Activated CD4-positive, alpha-beta memory T cell treated with anti-CD3 and anti-CD28 coated beads, Interleukin-2, amount 10 ng/mL, durations not matched to agents 7 days and 5 days (primary cell): ENCODE results near the gene S100A5. TPM values are rescaled to one million over a fixed set of nuclear protein-coding genes. Genes with fewer than 3 reads are reported as not detected.
A peak's percentile ranks its signal among the peaks of the same experiment; 100 is the strongest.

Experiments
- CTCF ChIA-PET: fragments of 350-600 bp; sonication (Branson Sonifier 250); formaldehyde crosslinking; loops from one replicate; lab custom pipeline; 2021; ENCODE audit warnings: antibody characterized with exemption, inconsistent platforms; lab: Charles Lee
- POLR2A ChIA-PET: fragments of 350-600 bp; sonication (Branson Sonifier 250); formaldehyde crosslinking; loops from one replicate; lab custom pipeline; 2021; ENCODE audit warnings: antibody characterized with exemption; lab: Charles Lee
- DNase-seq: peaks from one replicate; pipeline ENCODE4 v3.0.0-alpha.2; 2020
- H3K27ac Mint-ChIP-seq: one replicate; pipeline ENCODE4 v1.8.0; 2021; ENCODE audit warnings: mild to moderate bottlenecking, mixed read lengths
- H3K27me3 Mint-ChIP-seq: one replicate; pipeline ENCODE4 v1.8.0; 2021; ENCODE audit warnings: mixed read lengths
- H3K36me3 Mint-ChIP-seq: one replicate; pipeline ENCODE4 v1.8.0; 2021; ENCODE audit warnings: low read depth, mixed read lengths
- H3K4me1 Mint-ChIP-seq: one replicate; pipeline ENCODE4 v1.8.0; 2021; ENCODE audit warnings: mixed read lengths
- H3K4me3 Mint-ChIP-seq: one replicate; pipeline ENCODE4 v1.8.0; 2021; ENCODE audit warnings: mild to moderate bottlenecking, mixed read lengths
- H3K9me3 Mint-ChIP-seq: one replicate; pipeline ENCODE4 v1.8.0; 2021; ENCODE audit warnings: mixed read lengths
- total RNA-seq, 2 experiments: library from RNA; stranded (reverse); gene quantifications; one replicate each; pipeline ENCODE4 v1.2.3, GENCODE V29; 2021

S100A5 gene
- total RNA-seq, 2 experiments from 2014 or later: 2.2 to 4.7 TPM

GRCh38 chr1:153536671-153537375 is 3.9 kb downstream of the S100A5 start:
- CTCF ChIA-PET: interaction anchor here (1.0 to 6.1 kb wide), 5 partner anchors 9 to 81 kb away, joined by 3 to 202 read pairs (median 5); partner anchors contain the start of genes S100A2, S100A3 and S100A4
- peaks cover 79% of the 10 kb centered on the region for H3K4me1 Mint-ChIP-seq
- POLR2A ChIA-PET: interaction anchor here (1.0 to 7.1 kb wide), 7 partner anchors 8 to 98 kb away, joined by 3 to 281 read pairs (median 99); partner anchors contain the start of genes CHTOP, S100A14, S100A2 and S100A4
- peaks cover 61% of the 10 kb centered on the region for H3K36me3 Mint-ChIP-seq
- no peaks in the 10 kb centered on the region for H3K9me3 Mint-ChIP-seq
- DNase-seq: no peak
- H3K4me3 Mint-ChIP-seq: peak overlapping the region; percentile 99
- peak overlapping the region; percentile 94 for H3K27ac Mint-ChIP-seq
- no peaks in the 10 kb centered on the region for H3K27me3 Mint-ChIP-seq

- no peaks in the 10 kb centered on the region for H3K9me3 Mint-ChIP-seq
- H3K27ac Mint-ChIP-seq: peak overlapping the region; percentile 94
- H3K27me3 Mint-ChIP-seq: no peaks in the 10 kb centered on the region
- H3K4me3 Mint-ChIP-seq: peak overlapping the region; percentile 99
- DNase-seq: peak; percentile 89
- ChIA-PET POLR2A (interaction anchor here (0.7 to 7.1 kb wide), 16 partner anchors 8 to 427 kb away, joined by 3 to 281 read pairs (median 9); partner anchors contain the start of genes CHTOP, ILF2, S100A1 and S100A13), CTCF (interaction anchor here (1.0 to 6.1 kb wide), 12 partner anchors 10 to 1501 kb away, joined by 3 to 202 read pairs (median 6); partner anchors contain the start of genes CHTOP, S100A2, S100A3 and S100A4)
- H3K4me1 Mint-ChIP-seq: peaks cover 79% of the 10 kb centered on the region
- peaks cover 57% of the 10 kb centered on the region for H3K36me3 Mint-ChIP-seq
Measured at GRCh38 chr1:153536012-153536670, 4.6 kb downstream of the S100A5 start.

GRCh38 chr1:153535242-153536011 is 5.3 kb downstream of the S100A5 start, which contains the start of gene S100A6:
Gene S100A6, minus strand, starts transcription at chr1:153535991. Its CDS starts 652 bp downstream, at chr1:153535339.
- peak within 1 kb of the TSS; percentile 94 for H3K27ac Mint-ChIP-seq
- H3K36me3 Mint-ChIP-seq: peaks cover 53% of the 10 kb centered on the region
- peak within 1 kb of the TSS; percentile 99 for H3K4me3 Mint-ChIP-seq
- ChIA-PET CTCF (interaction anchor here (1.0 to 6.1 kb wide), 11 partner anchors 10 to 1500 kb away, joined by 3 to 202 read pairs (median 7); partner anchors contain the start of genes CHTOP, S100A2, S100A3 and S100A4), POLR2A (interaction anchor here (0.6 to 7.1 kb wide), 19 partner anchors 9 to 428 kb away, joined by 3 to 281 read pairs (median 8); partner anchors contain the start of genes CHTOP, DENND4B, ILF2 and S100A1)
- H3K27me3 Mint-ChIP-seq: no peaks in the 10 kb centered on the region
- peaks cover 79% of the 10 kb centered on the region for H3K4me1 Mint-ChIP-seq
- no peaks in the 10 kb centered on the region for H3K9me3 Mint-ChIP-seq
- peak; percentile 72 for DNase-seq

DNA sequence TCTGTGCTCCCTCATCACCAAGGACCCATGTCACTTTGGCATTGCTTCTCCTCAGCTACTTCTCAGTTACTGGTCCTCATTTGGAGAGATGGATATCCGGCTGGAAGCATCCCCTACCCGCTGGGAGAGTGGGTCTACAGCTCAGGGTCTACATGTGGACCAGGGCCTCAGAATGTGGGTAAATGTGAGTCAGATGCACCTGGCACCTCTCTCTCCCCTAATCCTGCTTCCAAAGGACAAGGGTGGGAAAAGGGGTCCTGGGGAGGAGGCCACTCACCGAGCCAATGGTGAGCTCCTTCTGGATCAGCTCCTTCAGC is 5.9 kb downstream of the S100A5 start:
- Mint-ChIP-seq H3K27ac (peak overlapping the region; percentile 94), H3K4me3 (peak overlapping the region; percentile 99), H3K4me1 (peaks cover 75% of the 10 kb centered on the region), H3K9me3 (no peaks in the 10 kb centered on the region), H3K36me3 (peaks cover 47% of the 10 kb centered on the region), H3K27me3 (no peaks in the 10 kb centered on the region)
- no peak for DNase-seq
- CTCF ChIA-PET: interaction anchor here (1.0 to 6.1 kb wide), 9 partner anchors 10 to 1500 kb away, joined by 3 to 202 read pairs (median 12); partner anchors contain the start of genes CHTOP, S100A2, S100A3 and S100A4
- POLR2A ChIA-PET: interaction anchor here (0.6 to 7.1 kb wide), 16 partner anchors 10 to 428 kb away, joined by 3 to 281 read pairs (median 10); partner anchors contain the start of genes CHTOP, DENND4B, ILF2 and S100A1

DNA sequence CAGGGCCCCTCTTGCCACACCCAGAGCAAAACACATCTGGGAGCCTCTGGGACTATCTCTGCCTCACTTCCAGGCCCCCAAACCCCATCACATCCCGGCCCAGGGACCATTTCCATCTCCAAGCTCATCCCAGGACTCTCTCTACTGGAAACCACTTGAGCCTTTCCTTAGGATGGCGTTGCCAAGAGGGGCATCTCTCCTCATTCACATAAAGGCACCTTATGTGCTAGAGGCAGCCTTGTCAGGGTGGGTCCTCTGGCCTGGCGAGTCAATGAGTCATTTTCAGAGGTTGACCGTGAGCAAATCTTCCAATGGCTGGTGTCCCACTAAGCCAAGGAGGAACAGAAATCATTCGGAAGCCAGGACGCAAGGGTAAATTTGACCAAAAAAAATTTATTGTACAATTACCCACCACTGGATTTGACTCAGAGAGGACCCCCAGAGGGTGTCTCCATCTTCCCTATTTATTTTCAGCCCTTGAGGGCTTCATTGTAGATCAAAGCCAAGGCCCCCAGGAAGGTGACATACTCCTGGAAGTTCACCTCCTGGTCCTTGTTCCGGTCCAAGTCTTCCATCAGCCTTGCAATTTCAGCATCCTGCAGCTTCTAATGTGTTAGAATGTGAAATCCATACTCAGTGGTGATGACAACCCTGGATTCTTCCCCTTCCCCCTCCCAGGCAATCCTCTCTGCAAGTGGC is 6.4 kb downstream of the S100A5 start:
- H3K27me3 Mint-ChIP-seq: no peaks in the 10 kb centered on the region
- peak overlapping the region; percentile 94 for H3K27ac Mint-ChIP-seq
- CTCF ChIA-PET: interaction anchor here (1.2 to 6.1 kb wide), 12 partner anchors 9 to 99 kb away, joined by 3 to 202 read pairs (median 14); partner anchors contain the start of genes CHTOP, S100A14, S100A2 and S100A3
- DNase-seq: no peak
- H3K4me1 Mint-ChIP-seq: peaks cover 73% of the 10 kb centered on the region
- peak overlapping the region; percentile 99 for H3K4me3 Mint-ChIP-seq
- peaks cover 45% of the 10 kb centered on the region for H3K36me3 Mint-ChIP-seq
- no peaks in the 10 kb centered on the region for H3K9me3 Mint-ChIP-seq
- POLR2A ChIA-PET: interaction anchor here (1.1 to 7.1 kb wide), 18 partner anchors 9 to 429 kb away, joined by 3 to 281 read pairs (median 10); partner anchors contain the start of genes CHTOP, ILF2, S100A1 and S100A13

- POLR2A ChIA-PET: interaction anchor here (1.1 to 7.1 kb wide), 15 partner anchors 7 to 429 kb away, joined by 3 to 281 read pairs (median 13); partner anchors contain the start of genes CHTOP, S100A2, S100A4 and S100A5
- H3K9me3 Mint-ChIP-seq: no peaks in the 10 kb centered on the region
Measured at GRCh38 chr1:153533689-153534201, 7.0 kb downstream of the S100A5 start.

DNA sequence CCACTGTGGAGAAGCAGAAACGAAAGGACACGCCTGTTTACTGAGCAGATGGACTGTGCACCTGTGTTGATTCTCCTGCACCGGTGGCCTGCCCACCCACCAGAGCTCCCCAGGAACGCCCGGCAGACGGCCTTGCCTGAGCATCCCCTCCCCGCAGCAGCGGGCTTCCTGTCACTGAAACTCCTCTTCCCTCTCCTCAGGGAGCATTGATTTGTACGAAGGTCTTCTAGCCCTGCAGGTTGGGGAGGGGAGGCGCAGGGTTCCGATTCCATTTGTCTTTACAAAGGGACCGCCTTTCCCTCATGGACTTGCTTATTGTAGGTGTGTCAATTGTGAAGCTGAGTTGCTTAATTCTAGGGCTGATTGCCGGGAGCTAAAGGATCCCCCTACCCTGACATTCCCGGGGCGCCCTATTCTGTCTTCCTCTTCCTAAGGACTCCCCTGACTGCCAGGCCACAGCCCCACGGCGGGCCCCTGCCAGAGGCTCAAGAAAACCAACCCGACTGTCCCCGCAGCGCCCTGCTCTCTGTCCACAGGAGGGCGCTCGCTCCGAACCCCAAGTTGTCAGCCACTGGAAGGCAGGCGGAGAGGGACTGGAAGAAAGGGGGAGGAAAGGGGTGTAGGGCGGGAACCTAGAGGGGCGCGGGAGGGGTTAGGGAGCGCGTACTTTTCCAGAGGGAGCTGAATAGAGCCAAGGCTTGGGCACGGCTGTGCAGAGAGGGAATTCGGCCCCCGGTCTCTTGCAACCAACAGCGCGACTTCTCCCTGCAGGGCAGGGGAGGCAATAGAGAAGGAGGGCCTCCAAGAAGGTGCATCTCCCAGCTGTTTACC is 7.8 kb downstream of the S100A5 start:
- ChIA-PET POLR2A (interaction anchor here (0.6 to 7.1 kb wide), 24 partner anchors 8 to 458 kb away, joined by 3 to 281 read pairs (median 6); partner anchors contain the start of genes CHTOP, INTS3, RPS27 and S100A2), CTCF (interaction anchor here (0.8 to 6.1 kb wide), 24 partner anchors 8 to 454 kb away, joined by 3 to 202 read pairs (median 8); partner anchors contain the start of genes CHTOP, S100A13, S100A14 and S100A2)
- Mint-ChIP-seq H3K27ac (peak overlapping the region; percentile 94), H3K36me3 (peaks cover 50% of the 10 kb centered on the region), H3K9me3 (no peaks in the 10 kb centered on the region), H3K4me3 (peak overlapping the region; percentile 99), H3K27me3 (no peaks in the 10 kb centered on the region), H3K4me1 (peaks cover 69% of the 10 kb centered on the region)
- DNase-seq: peak; percentile 89

More at GRCh38 chr1:153533689-153534201, 7.0 kb downstream of the S100A5 start:
- Mint-ChIP-seq H3K36me3 (peaks cover 51% of the 10 kb centered on the region), H3K27me3 (no peaks in the 10 kb centered on the region), H3K4me3 (peak overlapping the region; percentile 99), H3K27ac (peak overlapping the region; percentile 94), H3K4me1 (peaks cover 75% of the 10 kb centered on the region)
- DNase-seq: peak; percentile 30
- CTCF ChIA-PET: interaction anchor here (0.6 to 6.1 kb wide), 17 partner anchors 8 to 100 kb away, joined by 3 to 202 read pairs (median 15); partner anchors contain the start of genes CHTOP, S100A14, S100A2 and S100A3

GRCh38 chr1:153532181-153532580 is 8.6 kb downstream of the S100A5 start:
- Mint-ChIP-seq H3K27ac (peak overlapping the region; percentile 94), H3K36me3 (peaks cover 46% of the 10 kb centered on the region), H3K9me3 (no peaks in the 10 kb centered on the region), H3K4me1 (peaks cover 62% of the 10 kb centered on the region), H3K4me3 (peak overlapping the region; percentile 99), H3K27me3 (no peaks in the 10 kb centered on the region)
- ChIA-PET CTCF (interaction anchor here (0.9 to 6.1 kb wide), 23 partner anchors 7 to 455 kb away, joined by 3 to 202 read pairs (median 10); partner anchors contain the start of genes CHTOP, S100A13, S100A14 and S100A2), POLR2A (interaction anchor here (1.0 to 7.1 kb wide), 21 partner anchors 8 to 458 kb away, joined by 3 to 281 read pairs (median 7); partner anchors contain the start of genes CHTOP, INTS3, RPS27 and S100A2)
- DNase-seq: peak; percentile 74

- H3K27me3 Mint-ChIP-seq: no peaks in the 10 kb centered on the region
- H3K4me3 Mint-ChIP-seq: peak overlapping the region; percentile 7
- H3K27ac Mint-ChIP-seq: peak overlapping the region; percentile 94
- peaks cover 57% of the 10 kb centered on the region for H3K4me1 Mint-ChIP-seq
- ChIA-PET POLR2A (interaction anchor here (1.0 to 7.1 kb wide), 18 partner anchors 8 to 459 kb away, joined by 3 to 281 read pairs (median 8); partner anchors contain the start of genes CHTOP, INTS3, RPS27 and S100A2), CTCF (interaction anchor here (0.9 to 6.1 kb wide), 21 partner anchors 9 to 455 kb away, joined by 3 to 202 read pairs (median 10); partner anchors contain the start of genes CHTOP, S100A13, S100A14 and S100A2)
- H3K36me3 Mint-ChIP-seq: peaks cover 44% of the 10 kb centered on the region
- H3K9me3 Mint-ChIP-seq: no peaks in the 10 kb centered on the region
- DNase-seq: no peak
Measured at GRCh38 chr1:153531638-153532037, 9.1 kb downstream of the S100A5 start.

- Mint-ChIP-seq H3K36me3 (peaks cover 16% of the 10 kb centered on the region), H3K27me3 (no peaks in the 10 kb centered on the region), H3K27ac (no peak overlapping the region), H3K4me3 (no peak overlapping the region), H3K9me3 (no peaks in the 10 kb centered on the region), H3K4me1 (peaks cover 31% of the 10 kb centered on the region)
- CTCF ChIA-PET: interaction anchor here (1.3 kb wide), 1 partner anchor 16 kb away, joined by 3 read pairs; no protein-coding TSS in a partner anchor
- POLR2A ChIA-PET: no interaction called here
- no peak for DNase-seq
Measured at GRCh38 chr1:153527683-153528040, 13.1 kb downstream of the S100A5 start.
